Fibroblast of lung (primary cell): ENCODE data around the gene ZC3H12C.

Source experiments
- CTCF ChIP-seq, 2 donors: IDR thresholded peaks in 1 of 2; conservative IDR thresholded peaks in 1 of 2; 1 replicate in 1 of 2; 2 replicates in 1 of 2; pipeline ENCODE4 v1.5.1; 2011 to 2012; ENCODE audit warnings: low read length in 2 of 2, control low read depth in 1 of 2, inconsistent platforms in 1 of 2, low read depth in 1 of 2, mild to moderate bottlenecking in 1 of 2
- EZH2 ChIP-seq: IDR thresholded peaks from 2 replicates; pipeline ENCODE4 v1.5.1; 2012; ENCODE audit warnings: low read length, control low read depth, mild to moderate bottlenecking; ENCODE audit errors: missing control alignments

- no peak for TF ChIP-seq CTCF (conservative IDR thresholded peaks at IDR 0.05 in 1 of 2, IDR thresholded peaks at IDR 0.05 in 1 of 2; ENCODE audit: low read depth in 1 of 2, low read length in 2 of 2)
- no peak for TF ChIP-seq EZH2
These were observed 66.8 kb downstream of the ZC3H12C start for GRCh38 chr11:110160016-110160415.
